Neural cell (in vitro differentiated cells): ENCODE measurements around the gene RFWD3. TPM values are rescaled to one million over a fixed set of nuclear protein-coding genes. Genes with fewer than 3 reads are reported as not detected.

Experiments used
- H2AFZ ChIP-seq: fragments of 200-600, 300-800 bp; sonication (generic), shearing (Covaris generic); 2 replicates; pipeline ENCODE4 v1.6.0; 2014; ENCODE audit warnings: low read depth, mild to moderate bottlenecking, antibody characterized with exemption, low read length, moderate library complexity
- H3F3A ChIP-seq: fragments of 200-600 bp; shearing (Covaris generic); 2 replicates; pipeline ENCODE4 v1.6.1; 2016; ENCODE audit warnings: mild to moderate bottlenecking, moderate library complexity, mixed read lengths, antibody characterized with exemption, low read length; ENCODE audit not compliant: insufficient read depth, poor library complexity, severe bottlenecking
- H3K27ac ChIP-seq: fragments of 200-600, 300-800 bp; sonication (generic), shearing (Covaris generic); 2 replicates; pipeline ENCODE4 v1.5.1; 2014; ENCODE audit warnings: mild to moderate bottlenecking, low read length, moderate library complexity
- H3K27me3 ChIP-seq: fragments of 300-800, 200-600 bp; sonication (generic), shearing (Covaris generic); 2 replicates; pipeline ENCODE4 v1.6.0; 2014; ENCODE audit warnings: mild to moderate bottlenecking, low read depth, low read length, moderate library complexity; ENCODE audit not compliant: insufficient read depth
- H3K36me3 ChIP-seq: fragments of 300-800, 200-600 bp; sonication (generic), shearing (Covaris generic); 2 replicates; pipeline ENCODE4 v1.5.1; 2014; ENCODE audit warnings: mild to moderate bottlenecking, antibody characterized with exemption, low read length, moderate library complexity; ENCODE audit not compliant: insufficient read depth
- H3K4me2 ChIP-seq: fragments of 300-800, 200-600 bp; sonication (generic), shearing (Covaris generic); 2 replicates; pipeline ENCODE4 v1.6.0; 2014; ENCODE audit warnings: mild to moderate bottlenecking, low read length
- H3K4me3 ChIP-seq: fragments of 300-800, 200-600 bp; sonication (generic), shearing (Covaris generic); 2 replicates; pipeline ENCODE4 v1.5.1; 2014; ENCODE audit warnings: mild to moderate bottlenecking, low read length, moderate library complexity
- H3K79me2 ChIP-seq: fragments of 200-600 bp; shearing (Covaris generic); replicated peaks from 2 replicates; pipeline ENCODE4 v1.6.0; 2014; ENCODE audit warnings: mild to moderate bottlenecking, low read length, moderate library complexity; ENCODE audit not compliant: insufficient read depth
- H3K9ac ChIP-seq: fragments of 300-800, 200-600 bp; sonication (generic), shearing (Covaris generic); 2 replicates; pipeline ENCODE4 v1.6.1; 2016; ENCODE audit warnings: mild to moderate bottlenecking, low read length, mixed read lengths
- H3K9me2 ChIP-seq: fragments of 200-600 bp; shearing (Covaris generic); 2 replicates; pipeline ENCODE4 v1.6.1; 2016; ENCODE audit warnings: mild to moderate bottlenecking, low read length, mixed read lengths; ENCODE audit not compliant: insufficient read depth
- H3K9me3 ChIP-seq: fragments of 200-600, 300-800 bp; sonication (generic), shearing (Covaris generic); 2 replicates; pipeline ENCODE4 v1.6.1; 2016; ENCODE audit warnings: mild to moderate bottlenecking, mixed run types, low read length, moderate library complexity, mixed read lengths
- H4K20me1 ChIP-seq: fragments of 200-600 bp; shearing (Covaris generic); 2 replicates; pipeline ENCODE4 v1.6.1; 2016; ENCODE audit warnings: mild to moderate bottlenecking, mixed run types; ENCODE audit not compliant: insufficient read depth
- CTCF ChIP-seq: fragments of 450-650 bp; IDR thresholded peaks from 2 replicates; pipeline ENCODE4 v1.5.1; 2014; ENCODE audit warnings: antibody characterized with exemption, mild to moderate bottlenecking, moderate library complexity; ENCODE audit not compliant: poor library complexity, severe bottlenecking
- EP300 ChIP-seq: fragments of 450-650 bp; conservative IDR thresholded peaks from 2 replicates; pipeline ENCODE4 v1.6.1; 2014; ENCODE audit warnings: antibody characterized with exemption, mild to moderate bottlenecking, moderate library complexity; ENCODE audit not compliant: poor library complexity, severe bottlenecking
- EZH2 ChIP-seq: fragments of 200-600, 300-800 bp; shearing (Covaris generic), sonication (generic); IDR thresholded peaks from 2 replicates; pipeline ENCODE4 v1.6.1; 2014; ENCODE audit warnings: antibody characterized with exemption, low read length, borderline replicate concordance, mild to moderate bottlenecking; ENCODE audit not compliant: insufficient read depth, poor library complexity, severe bottlenecking
- MXI1 ChIP-seq: fragments of 450-650 bp; conservative IDR thresholded peaks from 2 replicates; pipeline ENCODE4 v1.6.1; 2014; ENCODE audit warnings: antibody characterized with exemption, mild to moderate bottlenecking; ENCODE audit not compliant: poor library complexity, severe bottlenecking
- POLR2AphosphoS5 ChIP-seq: IDR thresholded peaks from 2 replicates; pipeline ENCODE4 v1.6.1; 2012
- RAD21 ChIP-seq: fragments of 450-650 bp; conservative IDR thresholded peaks from 2 replicates; pipeline ENCODE4 v1.6.1; 2014; ENCODE audit warnings: antibody characterized with exemption, mild to moderate bottlenecking, moderate library complexity
- SMC3 ChIP-seq: fragments of 450-650 bp; conservative IDR thresholded peaks from 2 replicates; pipeline ENCODE4 v1.6.1; 2014; ENCODE audit warnings: antibody characterized with exemption, mild to moderate bottlenecking, moderate library complexity; ENCODE audit not compliant: poor library complexity
- TAF1 ChIP-seq: IDR thresholded peaks from 2 replicates; pipeline ENCODE4 v1.6.1; 2012; ENCODE audit warnings: low read depth
- polyA plus RNA-seq: library from polyadenylated mRNA; depleted of rRNA; stranded (reverse); fragments of >200 nt; gene quantifications from 2 replicates; pipeline ENCODE4 v1.2.3, GENCODE V29; 2014
- TF ChIP-seq, protein P1 (sequence below): IDR thresholded peaks from 2 replicates; pipeline ENCODE4 v1.6.1; 2012; ENCODE audit warnings: borderline replicate concordance

RFWD3 gene
- polyA plus RNA-seq, 1 donor from 2014 or later = 10.7 TPM

GRCh38 chr16:74607310-74607961, 59.2 kb downstream of the RFWD3 start:
- Histone ChIP-seq H3K27ac (peak overlapping the region; percentile 94), H3K9me2 (no peaks in the 10 kb centered on the region), H3K9me3 (no peaks in the 10 kb centered on the region), H3K9ac (peak overlapping the region; percentile 96), H4K20me1 (no peaks in the 10 kb centered on the region), H3K27me3 (no peaks in the 10 kb centered on the region), H3K79me2 (peaks cover 38% of the 10 kb centered on the region), H2AFZ (peak overlapping the region; percentile 90), H3K36me3 (no peaks in the 10 kb centered on the region), H3K4me3 (peak overlapping the region; percentile 99), H3F3A (no peaks in the 10 kb centered on the region), H3K4me2 (peak overlapping the region; percentile 70)
- TF ChIP-seq TAF1 = no peak
- no peak for TF ChIP-seq POLR2AphosphoS5
- TF ChIP-seq SMC3 = no peak

DNA sequence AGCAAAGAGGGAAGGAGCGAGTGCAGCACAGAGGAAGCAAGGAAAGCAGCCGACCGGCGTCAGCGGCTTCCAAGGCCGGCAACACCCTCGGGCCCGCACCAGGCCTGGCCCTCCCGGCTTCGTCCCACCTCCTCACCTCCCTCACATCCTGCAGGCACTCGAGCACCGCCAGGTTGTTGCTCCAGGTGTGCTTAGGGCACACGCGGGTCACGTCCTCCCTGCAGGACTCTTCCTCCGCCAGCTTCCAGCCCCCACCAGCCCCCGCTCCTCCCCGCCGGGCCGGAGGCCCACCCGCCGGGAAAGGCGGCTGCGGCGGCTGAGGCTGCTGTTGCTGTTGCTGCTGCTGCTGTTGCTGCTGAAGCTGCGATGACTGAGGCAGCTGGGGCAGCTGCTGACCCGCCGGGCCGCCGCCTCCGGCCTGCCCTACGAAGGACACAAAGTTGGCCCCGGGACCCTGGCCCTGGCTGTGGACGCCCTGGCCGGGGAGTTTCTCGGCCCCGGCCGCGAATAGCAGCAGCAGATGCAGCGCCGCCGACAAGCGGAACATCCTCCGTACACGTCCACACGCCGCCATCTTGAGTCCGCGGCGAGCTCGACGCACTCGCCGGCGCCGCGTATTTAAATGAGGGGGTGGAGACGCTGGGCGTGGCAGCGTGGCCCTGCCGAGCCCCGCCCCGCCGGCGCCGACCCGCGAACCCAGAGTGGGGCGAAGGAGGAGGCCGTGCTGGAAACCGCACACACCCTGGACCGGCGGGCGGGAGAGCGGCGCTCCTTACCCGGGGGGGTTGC, 60.0 kb downstream of the RFWD3 start, which contains the start of gene GLG1:
Gene GLG1 (minus strand): TSS at position 594 of the 789 bp plus-strand sequence. CDS start 20 bp downstream, at position 574.
- Histone ChIP-seq H3K27ac (peak within 1 kb of the TSS; percentile 94), H3K9ac (peak within 1 kb of the TSS; percentile 96), H3K9me2 (no peaks in the 10 kb centered on the region), H4K20me1 (no peaks in the 10 kb centered on the region), H3K4me2 (peak within 1 kb of the TSS; percentile 76), H3K9me3 (no peaks in the 10 kb centered on the region), H2AFZ (peak within 1 kb of the TSS; percentile 90), H3K27me3 (no peaks in the 10 kb centered on the region), H3K4me3 (peak within 1 kb of the TSS; percentile 99), H3K36me3 (no peaks in the 10 kb centered on the region), H3F3A (no peaks in the 10 kb centered on the region), H3K79me2 (peaks cover 44% of the 10 kb centered on the region)
- TF ChIP-seq RAD21 = peak; percentile 26
- TF ChIP-seq SMC3 = peak; percentile 38
- TF ChIP-seq MXI1 = peak; percentile 79
- TF ChIP-seq CTCF = peak; percentile 27
- peak; percentile 22 for TF ChIP-seq EP300
- TF ChIP-seq, protein P1, sequence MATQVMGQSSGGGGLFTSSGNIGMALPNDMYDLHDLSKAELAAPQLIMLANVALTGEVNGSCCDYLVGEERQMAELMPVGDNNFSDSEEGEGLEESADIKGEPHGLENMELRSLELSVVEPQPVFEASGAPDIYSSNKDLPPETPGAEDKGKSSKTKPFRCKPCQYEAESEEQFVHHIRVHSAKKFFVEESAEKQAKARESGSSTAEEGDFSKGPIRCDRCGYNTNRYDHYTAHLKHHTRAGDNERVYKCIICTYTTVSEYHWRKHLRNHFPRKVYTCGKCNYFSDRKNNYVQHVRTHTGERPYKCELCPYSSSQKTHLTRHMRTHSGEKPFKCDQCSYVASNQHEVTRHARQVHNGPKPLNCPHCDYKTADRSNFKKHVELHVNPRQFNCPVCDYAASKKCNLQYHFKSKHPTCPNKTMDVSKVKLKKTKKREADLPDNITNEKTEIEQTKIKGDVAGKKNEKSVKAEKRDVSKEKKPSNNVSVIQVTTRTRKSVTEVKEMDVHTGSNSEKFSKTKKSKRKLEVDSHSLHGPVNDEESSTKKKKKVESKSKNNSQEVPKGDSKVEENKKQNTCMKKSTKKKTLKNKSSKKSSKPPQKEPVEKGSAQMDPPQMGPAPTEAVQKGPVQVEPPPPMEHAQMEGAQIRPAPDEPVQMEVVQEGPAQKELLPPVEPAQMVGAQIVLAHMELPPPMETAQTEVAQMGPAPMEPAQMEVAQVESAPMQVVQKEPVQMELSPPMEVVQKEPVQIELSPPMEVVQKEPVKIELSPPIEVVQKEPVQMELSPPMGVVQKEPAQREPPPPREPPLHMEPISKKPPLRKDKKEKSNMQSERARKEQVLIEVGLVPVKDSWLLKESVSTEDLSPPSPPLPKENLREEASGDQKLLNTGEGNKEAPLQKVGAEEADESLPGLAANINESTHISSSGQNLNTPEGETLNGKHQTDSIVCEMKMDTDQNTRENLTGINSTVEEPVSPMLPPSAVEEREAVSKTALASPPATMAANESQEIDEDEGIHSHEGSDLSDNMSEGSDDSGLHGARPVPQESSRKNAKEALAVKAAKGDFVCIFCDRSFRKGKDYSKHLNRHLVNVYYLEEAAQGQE = peak; percentile 84
- TF ChIP-seq EZH2 = no peak
- TF ChIP-seq POLR2AphosphoS5 = peak; percentile 97
- peak; percentile 91 for TF ChIP-seq TAF1
